Measurements from ENCODE around the gene SMARCAL1.

SMARCAL1 gene

GRCh38 chr2:216412022-216412999 is at the start of gene SMARCAL1:
TSS of gene SMARCAL1 (plus strand) at chr2:216412484. CDS start at chr2:216414705, 2,221 bp downstream.
- Mint-ChIP-seq H3K4me3 (peak within 1 kb of the TSS; percentile 97), H3K27me3 (peaks cover 3% of the 10 kb centered on the region), H3K4me1 (peaks cover 13% of the 10 kb centered on the region), H3K9me3 (no peaks in the 10 kb centered on the region), H3K36me3 (peaks cover 4% of the 10 kb centered on the region), H3K27ac (peak within 1 kb of the TSS; percentile 94)
- DNase-seq (ENCODE audit: low spot score in 2 of 2): peak; percentile 98 to 99
- peak; percentile 93 for ATAC-seq (ENCODE audit: low read depth)

DNA sequence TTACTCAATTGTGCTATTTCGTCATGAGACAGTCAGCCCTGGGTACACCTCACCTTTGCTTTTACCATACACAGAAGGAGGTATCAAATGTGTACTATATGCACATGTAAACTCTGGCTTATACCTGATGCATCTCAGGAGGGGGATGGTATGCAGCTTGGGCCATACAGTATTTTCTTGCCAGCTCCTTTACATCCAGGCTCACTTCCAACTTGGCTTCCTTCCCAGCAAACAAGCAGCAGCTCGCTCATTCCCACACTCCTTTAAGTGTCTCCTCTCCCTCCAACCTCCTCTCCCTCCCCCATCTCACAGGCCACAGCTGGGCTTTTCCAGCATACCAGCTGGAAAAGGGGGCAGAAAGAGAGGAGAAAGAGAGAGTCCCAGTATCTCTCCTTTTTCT is 49.6 kb upstream of the SMARCAL1 start:
- Mint-ChIP-seq H3K36me3 (no peaks in the 10 kb centered on the region), H3K27me3 (peaks cover 33% of the 10 kb centered on the region), H3K4me1 (no peaks in the 10 kb centered on the region), H3K9me3 (peaks cover 1% of the 10 kb centered on the region), H3K4me3 (no peak overlapping the region), H3K27ac (no peak overlapping the region)
- ATAC-seq (ENCODE audit: low read depth): no peak
- DNase-seq (ENCODE audit: low spot score in 2 of 2): no peak

DNA sequence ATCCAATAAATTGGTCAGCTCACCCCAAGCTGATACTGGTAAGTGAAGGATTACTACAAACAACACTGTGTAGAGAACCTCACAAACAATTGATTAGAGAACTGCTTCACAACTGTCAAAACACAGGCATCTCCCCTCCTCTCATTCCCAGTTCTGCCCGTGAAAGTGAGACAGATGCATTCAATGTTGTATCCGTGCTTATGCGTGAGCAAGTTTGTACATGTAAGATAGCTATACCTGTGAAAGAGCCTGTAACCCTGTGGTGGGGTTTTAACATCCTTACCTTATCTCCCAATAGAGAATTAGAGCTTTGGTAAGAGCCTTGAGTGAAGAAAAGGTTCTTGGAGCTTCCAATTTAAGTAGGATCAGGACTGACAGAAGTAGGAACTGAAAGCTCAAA is 49.1 kb upstream of the SMARCAL1 start:
- H3K27me3 Mint-ChIP-seq: peaks cover 32% of the 10 kb centered on the region

GRCh38 chr2:216365518-216365917 is 46.8 kb upstream of the SMARCAL1 start:
- no peaks in the 10 kb centered on the region for H3K4me1 Mint-ChIP-seq
- peaks cover 33% of the 10 kb centered on the region for H3K27me3 Mint-ChIP-seq
- DNase-seq (ENCODE audit: low spot score in 2 of 2): no peak
- no peaks in the 10 kb centered on the region for H3K36me3 Mint-ChIP-seq
- H3K4me3 Mint-ChIP-seq: no peak overlapping the region
- H3K27ac Mint-ChIP-seq: no peak overlapping the region
- ATAC-seq (ENCODE audit: low read depth): no peak
- no peaks in the 10 kb centered on the region for H3K9me3 Mint-ChIP-seq

More for the DNA sequence above, 49.1 kb upstream of the SMARCAL1 start:
- no peak for DNase-seq (ENCODE audit: low spot score in 2 of 2)
- no peak for ATAC-seq (ENCODE audit: low read depth)
- no peaks in the 10 kb centered on the region for H3K36me3 Mint-ChIP-seq
- H3K9me3 Mint-ChIP-seq: peaks cover 1% of the 10 kb centered on the region
- H3K27ac Mint-ChIP-seq: no peak overlapping the region
- H3K4me3 Mint-ChIP-seq: no peak overlapping the region
- H3K4me1 Mint-ChIP-seq: no peaks in the 10 kb centered on the region

DNA sequence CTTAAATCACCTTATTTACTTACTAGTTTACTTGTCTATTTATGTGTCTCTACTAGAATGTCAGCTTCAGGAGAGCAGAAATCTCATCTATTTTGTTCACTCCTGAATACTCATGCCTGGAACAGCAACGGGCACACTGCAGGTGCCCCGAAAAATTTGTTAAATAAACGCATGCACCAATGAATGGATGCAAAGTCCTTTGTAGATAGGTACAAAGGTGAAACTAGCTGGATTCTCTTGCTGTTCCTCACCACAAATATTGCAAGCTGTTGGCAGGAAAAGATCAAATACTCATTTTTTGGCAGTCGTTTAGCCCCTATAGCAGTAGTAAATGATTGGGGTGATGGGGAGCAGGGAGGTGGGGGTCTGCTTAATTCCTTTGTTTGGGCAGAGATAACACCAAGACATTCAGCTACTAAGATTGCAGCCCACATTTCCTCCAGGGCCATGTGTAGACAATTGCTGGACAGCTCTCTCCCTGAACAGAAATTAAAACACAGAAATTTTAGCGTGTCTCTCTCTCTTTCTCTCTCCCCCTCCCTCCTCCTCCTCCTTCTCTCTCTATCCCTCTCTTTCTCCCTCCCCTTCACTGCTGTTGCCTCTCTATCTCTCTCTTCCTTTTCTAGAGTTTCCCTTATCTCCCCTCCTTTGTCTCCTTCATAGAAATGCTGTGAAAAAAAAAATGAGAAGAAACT is 45.4 kb upstream of the SMARCAL1 start:
- ATAC-seq (ENCODE audit: low read depth) (no peak), DNase-seq (ENCODE audit: low spot score in 2 of 2) (no peak)
- Mint-ChIP-seq H3K36me3 (no peaks in the 10 kb centered on the region), H3K27ac (no peak overlapping the region), H3K4me1 (peaks cover 6% of the 10 kb centered on the region), H3K27me3 (peaks cover 32% of the 10 kb centered on the region), H3K4me3 (no peak overlapping the region), H3K9me3 (no peaks in the 10 kb centered on the region)

DNA sequence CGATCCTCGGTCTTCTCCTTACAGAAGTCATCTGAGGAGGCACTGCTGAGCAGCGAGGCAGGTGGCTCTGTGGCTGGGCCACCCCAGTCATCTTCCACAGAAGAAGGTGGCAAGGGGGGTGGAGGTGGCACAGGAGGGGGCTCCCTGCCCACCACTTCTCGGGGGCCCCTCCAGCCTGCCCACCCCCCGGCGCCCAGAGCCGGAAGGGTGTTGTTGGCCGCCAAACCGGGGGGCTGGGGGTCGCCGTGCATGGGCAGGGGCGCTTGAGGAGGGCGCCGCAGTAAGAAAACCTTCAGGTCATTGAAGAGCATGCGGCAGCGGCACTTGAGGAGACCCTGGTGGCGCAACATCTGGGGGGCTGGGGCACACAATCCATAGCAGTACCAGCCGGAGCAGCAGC is 42.5 kb upstream of the SMARCAL1 start:
- H3K36me3 Mint-ChIP-seq: peaks cover 2% of the 10 kb centered on the region
- DNase-seq (ENCODE audit: low spot score in 2 of 2) (no peak), ATAC-seq (ENCODE audit: low read depth) (no peak)
- H3K27ac Mint-ChIP-seq: no peak overlapping the region
- peaks cover 35% of the 10 kb centered on the region for H3K27me3 Mint-ChIP-seq
- H3K4me3 Mint-ChIP-seq: no peak overlapping the region
- peaks cover 11% of the 10 kb centered on the region for H3K4me1 Mint-ChIP-seq
- H3K9me3 Mint-ChIP-seq: peaks cover 1% of the 10 kb centered on the region

GRCh38 chr2:216370961-216371712 is 41.1 kb upstream of the SMARCAL1 start:
- DNase-seq (ENCODE audit: low spot score in 2 of 2) (no peak), ATAC-seq (ENCODE audit: low read depth) (no peak)
- Mint-ChIP-seq H3K36me3 (peaks cover 2% of the 10 kb centered on the region), H3K9me3 (peaks cover 1% of the 10 kb centered on the region), H3K4me3 (peak overlapping the region; percentile 50), H3K4me1 (peaks cover 11% of the 10 kb centered on the region), H3K27me3 (peaks cover 39% of the 10 kb centered on the region), H3K27ac (no peak overlapping the region)

DNA sequence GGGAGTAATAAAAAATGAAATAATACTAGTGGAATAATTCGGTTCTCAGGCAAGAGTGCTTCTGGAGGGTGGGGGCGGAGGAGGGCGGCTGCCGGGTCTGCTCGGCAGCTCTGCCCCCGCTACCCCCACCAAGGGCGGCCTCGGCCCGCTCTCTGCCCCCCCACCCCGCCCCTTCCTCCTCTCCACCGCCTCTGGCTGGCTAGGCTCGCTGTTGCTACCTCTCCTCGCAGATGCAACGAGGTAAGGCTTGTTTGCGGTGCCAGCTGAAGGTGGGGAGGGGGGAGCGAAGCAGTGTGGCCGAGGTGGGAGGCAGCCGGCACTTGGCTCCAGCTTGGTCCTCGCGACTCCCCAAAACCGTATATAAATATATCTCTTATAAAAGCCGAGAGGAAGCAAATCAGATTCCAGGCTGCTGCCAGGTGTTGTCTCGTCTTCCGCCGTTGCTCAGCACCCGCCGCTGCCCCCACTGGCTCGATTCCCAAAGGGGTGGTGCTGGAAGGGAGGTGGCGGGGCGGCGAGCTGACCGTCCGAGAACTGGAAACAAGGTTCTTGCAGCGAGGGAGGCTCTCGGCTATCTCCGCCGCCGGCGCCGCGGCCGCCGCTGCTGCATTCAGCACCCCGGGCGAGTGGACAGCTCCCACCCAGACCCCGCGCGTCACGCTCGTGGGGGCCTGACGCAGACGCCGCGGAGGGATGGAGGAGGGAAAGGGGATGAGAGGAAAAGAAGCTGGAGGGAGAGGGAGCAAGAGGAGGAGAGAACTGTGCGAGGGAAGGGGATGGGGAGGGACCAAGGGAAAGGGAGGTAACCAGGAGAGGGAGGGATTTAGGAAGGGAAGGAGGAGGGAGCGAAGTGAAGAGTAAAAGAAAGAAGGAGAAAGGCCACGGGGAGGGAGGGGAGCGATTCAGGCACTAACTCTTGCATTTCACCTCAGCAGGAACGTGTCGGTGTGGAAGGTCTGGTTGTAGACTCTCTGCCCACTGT is 40.3 kb upstream of the SMARCAL1 start, which contains the start of gene MARCHF4:
MARCHF4 (minus strand) TSS at position 763 of the 982 bp plus-strand sequence. CDS start 2,223 bp downstream, outside the sequence.
- Mint-ChIP-seq H3K4me3 (no peak within 1 kb of the TSS), H3K4me1 (peaks cover 11% of the 10 kb centered on the region), H3K27me3 (peaks cover 35% of the 10 kb centered on the region), H3K27ac (no peak within 1 kb of the TSS), H3K36me3 (peaks cover 2% of the 10 kb centered on the region), H3K9me3 (peaks cover 1% of the 10 kb centered on the region)
- ATAC-seq (ENCODE audit: low read depth) (peak; percentile 35), DNase-seq (ENCODE audit: low spot score in 2 of 2) (peak; percentile 34 to 59)

DNA sequence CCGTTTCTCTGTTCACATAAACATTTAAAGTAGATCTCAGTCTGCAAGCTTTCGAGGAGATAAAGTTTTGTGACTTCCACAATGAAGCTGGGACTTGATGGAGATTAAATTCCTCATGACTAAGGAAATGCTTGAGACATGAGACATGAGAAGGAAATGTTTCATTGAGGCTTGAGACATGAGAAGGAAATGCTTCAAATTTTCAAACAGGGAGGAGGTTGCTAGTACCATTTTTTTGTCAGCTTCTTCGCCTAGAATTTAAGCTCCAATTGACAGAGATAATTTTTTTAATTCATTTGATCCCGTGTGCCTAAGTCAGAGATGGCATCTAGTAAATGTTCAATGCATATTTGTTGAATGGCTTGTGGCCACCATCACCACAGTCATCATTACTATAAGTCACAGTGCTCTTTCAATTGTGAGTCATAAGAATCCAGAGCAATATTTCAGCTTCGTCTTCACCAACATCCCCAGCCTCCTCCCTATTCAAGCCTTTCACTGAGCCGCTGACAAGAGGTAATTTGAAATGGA is 39.5 kb upstream of the SMARCAL1 start:
- peaks cover 11% of the 10 kb centered on the region for H3K4me1 Mint-ChIP-seq
- no peak for ATAC-seq (ENCODE audit: low read depth)
- no peak for DNase-seq (ENCODE audit: low spot score in 2 of 2)
- H3K4me3 Mint-ChIP-seq: no peak overlapping the region
- no peak overlapping the region for H3K27ac Mint-ChIP-seq
- H3K9me3 Mint-ChIP-seq: peaks cover 1% of the 10 kb centered on the region
- H3K27me3 Mint-ChIP-seq: peaks cover 35% of the 10 kb centered on the region
- H3K36me3 Mint-ChIP-seq: peaks cover 2% of the 10 kb centered on the region

GRCh38 chr2:216373896-216374295 is 38.4 kb upstream of the SMARCAL1 start:
- no peak for ATAC-seq (ENCODE audit: low read depth)
- no peak overlapping the region for H3K27ac Mint-ChIP-seq
- H3K27me3 Mint-ChIP-seq: peaks cover 33% of the 10 kb centered on the region
- peaks cover 1% of the 10 kb centered on the region for H3K9me3 Mint-ChIP-seq
- H3K4me1 Mint-ChIP-seq: peaks cover 11% of the 10 kb centered on the region
- H3K4me3 Mint-ChIP-seq: no peak overlapping the region
- peaks cover 2% of the 10 kb centered on the region for H3K36me3 Mint-ChIP-seq
- no peak for DNase-seq (ENCODE audit: low spot score in 2 of 2)

DNA sequence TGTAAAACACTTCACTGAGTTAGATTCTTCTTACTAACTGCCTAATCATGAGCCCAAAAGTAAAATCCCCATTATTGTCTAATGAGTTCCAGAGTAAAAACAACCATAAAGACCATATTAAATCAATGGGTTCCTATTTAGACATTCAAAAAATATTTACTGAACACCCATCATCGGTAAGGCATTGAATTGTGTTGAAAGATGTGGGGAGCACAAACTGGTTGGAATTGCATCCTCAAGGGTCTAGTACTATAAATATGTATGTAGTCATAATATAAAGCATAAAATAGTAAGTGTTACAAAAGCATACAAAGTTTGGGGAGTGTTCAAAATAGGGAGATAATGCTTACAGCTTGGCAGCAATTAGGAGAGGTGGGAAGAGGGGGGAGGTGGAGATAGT is 37.0 kb upstream of the SMARCAL1 start:
- Mint-ChIP-seq H3K36me3 (peaks cover 2% of the 10 kb centered on the region), H3K4me1 (peaks cover 11% of the 10 kb centered on the region), H3K4me3 (no peak overlapping the region), H3K9me3 (peaks cover 1% of the 10 kb centered on the region), H3K27me3 (peaks cover 31% of the 10 kb centered on the region), H3K27ac (no peak overlapping the region)
- DNase-seq (ENCODE audit: low spot score in 2 of 2) (no peak), ATAC-seq (ENCODE audit: low read depth) (no peak)

DNA sequence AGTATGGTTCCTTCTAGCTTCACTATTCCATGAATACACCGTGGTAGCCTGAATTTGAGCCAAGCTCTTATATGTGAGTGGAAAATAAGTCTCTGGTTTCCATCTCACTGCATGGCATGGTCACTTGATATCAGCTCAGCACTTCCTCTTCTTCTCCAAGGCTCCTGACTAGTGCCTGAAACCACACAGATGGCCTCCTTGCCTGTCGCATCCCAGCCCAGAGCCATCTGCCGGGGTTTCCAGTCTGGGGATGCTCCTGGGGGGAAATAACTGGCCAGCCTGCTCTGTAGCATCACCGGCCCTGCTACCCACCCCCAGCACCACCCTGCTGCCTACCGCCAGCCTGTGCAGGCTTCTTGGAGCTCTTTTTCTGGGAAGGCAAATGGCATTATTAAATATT is 32.3 kb upstream of the SMARCAL1 start:
- H3K4me3 Mint-ChIP-seq: no peak overlapping the region

More for the DNA sequence above, 32.3 kb upstream of the SMARCAL1 start:
- Mint-ChIP-seq H3K9me3 (no peaks in the 10 kb centered on the region), H3K27me3 (peaks cover 13% of the 10 kb centered on the region), H3K4me1 (no peaks in the 10 kb centered on the region), H3K27ac (no peak overlapping the region), H3K36me3 (no peaks in the 10 kb centered on the region)
- no peak for DNase-seq (ENCODE audit: low spot score in 2 of 2)
- ATAC-seq (ENCODE audit: low read depth): no peak
